ENCODE results near the gene CHST9.
"Not testable (repeated sequence)": the region's sequence is repeated elsewhere in the genome, so short reads cannot be mapped to it uniquely, and the experiment has no call there.

The CHST9 gene

DNA sequence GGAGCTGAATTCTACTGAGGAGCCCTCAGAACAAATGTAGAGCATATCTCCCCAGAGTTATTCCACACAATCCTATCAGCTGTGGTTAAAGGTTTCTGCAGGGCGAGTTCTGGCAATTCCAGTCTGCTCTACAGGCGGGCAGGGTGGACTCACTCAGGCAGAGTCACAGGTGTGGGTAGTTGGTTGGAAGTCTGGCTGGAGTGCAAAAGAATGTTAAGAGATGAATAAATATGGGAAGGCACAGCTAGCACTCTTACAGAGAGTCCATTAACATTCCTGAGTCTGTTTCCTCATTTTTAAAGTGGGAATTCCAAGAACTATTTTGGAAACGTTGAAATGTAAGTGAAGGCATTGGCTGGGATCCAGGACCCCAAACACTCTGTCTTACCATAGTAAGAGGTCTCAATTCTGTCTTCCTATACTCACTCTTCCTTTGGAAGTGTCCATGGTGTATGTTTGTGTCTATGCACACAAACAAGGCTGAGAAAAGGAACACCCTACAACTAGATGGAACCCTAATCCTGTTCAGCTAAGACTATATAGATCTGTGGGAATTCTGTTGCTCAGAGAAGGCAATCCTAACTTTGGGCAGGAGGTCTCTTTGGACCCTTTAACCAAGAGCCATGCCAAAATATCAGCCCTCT lies 256.3 kb downstream of the CHST9 start:
- no peak for DNase-seq (ENCODE audit: low read depth)

DNA sequence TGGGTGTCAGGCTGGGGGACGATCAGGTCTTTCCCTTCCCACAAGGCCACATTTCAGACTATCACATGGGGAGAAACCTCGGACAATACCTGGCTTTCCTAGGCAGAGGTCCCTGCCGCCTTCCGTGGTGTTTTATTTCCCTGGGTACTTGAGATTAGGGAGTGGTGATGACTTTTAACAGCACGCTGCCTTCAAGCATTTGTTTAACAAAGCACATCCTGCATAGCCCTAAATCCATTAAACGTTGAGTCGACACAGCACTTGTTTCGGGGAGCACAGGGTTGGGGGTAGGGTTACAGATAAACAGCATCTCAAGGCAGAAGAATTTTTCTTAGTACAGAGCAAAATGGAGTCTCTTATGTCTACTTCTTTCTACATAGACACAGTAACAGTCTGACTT lies 257.3 kb downstream of the CHST9 start:
- not testable (repeated sequence) for DNase-seq (ENCODE audit: low read depth)

DNA sequence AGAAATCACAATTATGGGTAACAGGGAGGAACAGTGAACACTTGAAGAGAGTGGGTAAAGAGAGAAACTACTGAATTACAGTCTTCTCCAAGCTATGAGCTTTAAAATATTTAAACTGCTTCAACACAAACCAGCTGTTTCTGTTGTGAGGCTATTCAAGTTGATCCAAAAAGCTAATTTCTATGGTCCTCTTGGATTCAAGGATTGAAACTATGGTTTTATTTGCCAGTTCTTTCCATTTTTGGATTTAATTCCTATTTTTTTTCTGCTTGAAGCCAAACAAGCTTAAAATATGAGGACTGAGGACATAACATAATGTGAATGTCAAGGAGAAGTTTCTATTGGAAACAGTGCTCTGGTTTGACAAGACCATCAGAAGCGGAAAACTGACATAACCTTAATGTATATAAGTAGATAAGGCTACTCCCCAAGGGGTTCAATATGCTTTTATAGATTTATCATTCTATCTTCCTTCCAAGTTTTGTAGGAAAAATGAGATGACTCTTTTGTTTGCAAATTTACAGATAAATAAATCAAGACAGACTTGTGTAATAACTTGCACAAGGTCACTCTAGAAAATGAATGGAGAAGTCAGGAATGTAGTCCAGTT lies 258.9 kb downstream of the CHST9 start:
- no peak for DNase-seq (ENCODE audit: low read depth)

DNA sequence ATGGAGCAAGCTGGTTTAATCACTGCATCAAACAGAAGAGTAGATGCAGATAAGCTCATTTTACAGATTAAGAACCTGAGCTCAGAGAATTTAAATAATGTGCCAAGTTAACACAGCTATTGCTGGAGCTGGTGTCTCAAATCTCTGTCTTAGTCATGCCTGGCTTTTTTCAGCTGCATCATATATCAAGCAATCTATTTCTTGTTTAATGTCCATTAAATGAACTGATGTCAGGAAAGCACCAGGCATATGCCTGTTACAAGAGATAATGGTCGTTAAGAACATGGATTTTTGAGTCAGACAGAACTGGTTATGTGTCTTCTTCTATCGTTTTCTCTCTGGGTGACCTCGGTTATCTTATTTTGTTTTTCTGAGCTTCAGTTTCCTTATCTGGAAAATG lies 259.8 kb downstream of the CHST9 start:
- no peak for DNase-seq (ENCODE audit: low read depth)

DNA sequence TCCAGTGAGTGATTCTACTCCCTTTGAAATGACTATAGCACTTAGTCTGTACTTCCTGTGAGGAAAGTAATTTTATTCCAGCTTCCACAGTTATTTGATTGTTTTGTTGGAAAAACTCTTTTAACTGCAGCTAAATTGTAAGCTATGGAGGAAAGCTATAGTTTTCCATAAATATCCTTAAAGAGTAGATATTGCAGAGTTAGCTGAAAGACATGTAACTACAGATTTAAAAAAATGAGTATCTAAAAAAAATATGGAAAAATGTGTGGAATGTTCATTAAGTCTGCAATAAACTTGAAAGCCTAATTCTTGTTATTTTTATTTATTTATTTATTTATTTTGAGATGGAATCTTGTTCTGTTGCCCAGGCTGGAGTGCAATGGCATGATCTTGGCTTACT lies 262.8 kb downstream of the CHST9 start:
- no peak for DNase-seq (ENCODE audit: low read depth)

DNA sequence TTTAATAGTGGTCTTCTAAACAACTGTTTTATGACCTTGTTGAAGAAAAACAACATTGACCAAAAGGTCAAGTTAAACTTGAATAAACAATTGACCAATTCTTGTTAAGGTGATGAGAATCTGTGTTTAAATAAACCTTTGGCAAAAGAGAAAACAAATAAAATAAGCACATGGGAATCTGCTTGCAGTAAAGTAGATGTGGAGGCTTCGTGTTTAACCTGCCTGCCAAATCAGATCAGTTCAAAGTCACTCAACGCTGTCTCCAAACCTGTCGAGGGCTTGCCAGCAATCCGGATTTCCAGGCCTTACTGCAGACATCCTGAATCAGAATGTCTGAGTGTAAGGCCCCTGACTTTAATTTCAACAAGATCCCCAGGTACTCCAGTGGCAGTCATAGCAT lies 264.5 kb downstream of the CHST9 start:
- DNase-seq (ENCODE audit: low read depth) = no peak

DNA sequence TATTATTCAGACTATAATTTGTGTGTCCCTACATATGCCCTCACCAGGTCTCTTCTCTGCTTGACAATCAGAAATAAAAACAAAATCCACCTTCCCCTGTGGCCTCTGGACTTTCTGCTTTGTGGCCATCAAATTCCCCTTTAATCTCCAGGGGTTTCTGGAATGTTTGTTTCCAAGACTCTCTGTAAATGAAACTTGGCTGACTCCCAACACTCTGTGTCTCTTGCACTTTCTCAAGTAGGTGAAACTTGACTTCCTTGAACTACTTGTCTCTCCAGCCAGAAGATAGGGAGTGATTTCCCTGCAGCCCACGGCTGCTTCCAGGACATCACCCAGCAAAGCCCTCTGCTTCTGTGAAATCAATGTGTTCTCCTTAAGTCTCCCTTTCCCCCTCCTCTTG lies 265.5 kb downstream of the CHST9 start:
- no peak for DNase-seq (ENCODE audit: low read depth)

DNA sequence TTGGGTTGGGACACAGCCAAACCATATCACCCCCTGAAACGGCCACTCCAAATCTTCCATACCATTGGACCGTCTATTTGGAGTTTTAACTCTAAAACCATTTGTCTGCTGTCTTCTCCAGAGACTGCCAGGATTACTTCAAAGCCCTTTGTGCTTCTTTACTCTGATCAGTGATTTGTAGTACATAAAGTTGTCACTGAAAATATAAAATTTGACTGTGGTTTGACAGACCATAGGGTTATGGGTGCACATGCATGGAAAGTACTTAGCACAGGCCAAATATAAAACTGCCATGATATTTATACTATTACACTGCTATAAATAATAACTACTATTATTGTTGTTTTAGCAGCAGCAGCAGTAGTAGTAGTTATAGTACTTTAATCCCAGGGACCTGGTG lies 265.9 kb downstream of the CHST9 start:
- no peak for DNase-seq (ENCODE audit: low read depth)

DNA sequence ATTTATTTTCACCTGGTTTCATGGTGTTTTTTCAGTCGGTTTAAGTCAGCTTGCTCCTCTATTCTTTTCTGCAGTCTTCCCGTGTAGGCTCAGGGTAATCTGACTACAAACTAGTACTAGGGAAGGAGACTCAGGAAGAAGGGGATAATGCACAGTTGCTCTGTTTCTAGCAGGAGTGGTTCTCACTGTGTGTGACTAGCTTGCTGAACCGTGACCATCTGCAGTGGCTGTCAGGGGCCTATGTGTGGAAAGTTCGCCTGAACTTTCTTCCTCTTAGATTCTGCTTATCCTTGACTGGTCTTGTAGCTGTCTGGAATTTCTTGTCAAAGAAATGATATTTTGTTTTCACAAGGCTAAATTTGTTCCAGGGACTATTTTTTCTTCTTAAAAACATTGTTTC lies 273.3 kb downstream of the CHST9 start:
- DNase-seq (ENCODE audit: low read depth) = no peak

DNA sequence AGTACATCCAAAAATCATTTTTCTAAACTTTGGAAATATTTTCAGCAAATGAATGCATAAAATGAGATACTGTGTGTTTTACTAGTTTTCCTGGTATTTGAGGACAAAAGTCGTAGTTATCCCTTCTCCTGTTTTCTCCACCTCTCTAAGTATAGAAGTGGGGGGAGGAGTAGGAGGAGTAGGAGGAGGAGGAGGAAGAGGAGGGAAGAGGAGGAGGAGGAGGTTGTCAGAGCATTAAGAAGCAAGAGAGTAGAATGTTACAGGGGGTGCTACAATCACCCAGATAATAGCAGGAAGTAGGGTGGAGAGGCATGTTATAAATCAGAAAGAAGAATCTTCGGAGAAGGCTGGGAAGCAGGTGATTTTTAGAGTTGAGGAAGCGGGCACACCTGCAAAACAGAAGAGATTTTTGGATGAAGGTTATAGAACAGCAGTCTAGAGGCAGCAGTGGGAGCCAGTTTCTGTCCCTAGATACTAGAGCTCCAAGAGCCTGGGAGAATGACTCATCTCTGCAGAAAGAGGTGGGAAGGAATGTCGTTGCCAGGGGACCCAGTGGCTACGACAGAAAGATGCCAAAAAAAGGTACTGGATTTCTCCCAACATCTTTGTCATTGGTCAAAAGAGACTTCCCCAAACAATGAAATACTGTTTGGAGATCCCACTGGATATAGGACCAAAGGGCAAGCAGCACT lies 275.4 kb downstream of the CHST9 start:
- DNase-seq (ENCODE audit: low read depth) = no peak

DNA sequence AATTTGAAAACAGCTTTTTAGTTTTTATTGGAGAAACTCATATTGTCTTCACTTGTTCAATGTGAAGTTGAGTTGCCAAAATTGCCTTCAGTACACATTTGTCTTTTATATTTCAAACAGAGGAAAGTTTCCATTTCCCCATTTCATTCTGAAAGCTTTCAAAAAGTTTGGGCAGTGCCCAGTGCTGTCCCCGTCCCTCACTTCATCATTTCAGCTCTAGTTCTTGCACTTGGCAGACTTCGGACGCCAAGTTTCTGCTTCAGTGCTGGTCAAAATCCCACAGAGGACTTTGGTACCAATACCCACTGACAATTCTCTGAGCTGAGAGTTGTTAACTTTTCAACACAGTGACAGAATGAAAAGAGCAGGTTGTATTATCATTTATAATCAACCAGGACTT lies 276.2 kb downstream of the CHST9 start:
- no peak for DNase-seq (ENCODE audit: low read depth)

DNA sequence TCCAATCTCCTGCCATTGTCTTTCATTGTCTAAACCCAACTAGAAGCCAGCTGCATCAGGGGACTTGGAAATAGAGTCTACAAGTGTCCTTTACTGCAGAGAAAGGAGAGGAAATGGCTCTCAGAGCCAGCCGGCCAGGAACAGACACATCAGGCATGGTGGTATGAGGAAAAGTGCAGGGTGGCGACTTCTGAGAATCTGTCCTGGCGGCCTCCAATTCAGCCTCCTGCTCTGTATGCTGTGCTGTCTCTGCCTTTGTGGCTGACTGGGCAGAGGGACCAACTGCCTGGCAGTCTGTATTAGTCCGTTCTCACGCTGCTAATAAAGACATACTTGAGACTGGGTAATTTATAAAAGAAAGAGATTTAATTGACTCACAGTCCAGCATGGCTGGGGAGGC lies 282.8 kb downstream of the CHST9 start:
- no peak for DNase-seq (ENCODE audit: low read depth)

DNA sequence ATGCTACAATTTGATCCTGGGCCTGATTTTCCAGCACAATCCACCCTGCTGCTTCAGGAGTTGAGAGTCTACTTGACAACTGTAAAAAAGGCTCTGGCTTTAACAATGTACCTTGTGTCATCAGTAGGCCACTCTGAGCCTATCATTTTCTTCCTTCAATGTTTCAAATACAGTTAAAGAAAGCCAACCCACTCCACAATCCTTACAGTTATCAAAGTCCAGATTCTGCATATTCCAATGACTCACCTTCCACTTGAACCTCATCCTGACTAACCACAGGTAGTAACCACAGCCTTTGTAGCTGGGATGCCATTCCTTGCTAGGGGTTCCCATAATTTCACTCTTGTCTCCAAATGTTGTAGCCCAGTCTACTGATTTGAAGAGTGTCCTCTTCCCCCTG lies 284.1 kb downstream of the CHST9 start:
- DNase-seq (ENCODE audit: low read depth) = no peak

DNA sequence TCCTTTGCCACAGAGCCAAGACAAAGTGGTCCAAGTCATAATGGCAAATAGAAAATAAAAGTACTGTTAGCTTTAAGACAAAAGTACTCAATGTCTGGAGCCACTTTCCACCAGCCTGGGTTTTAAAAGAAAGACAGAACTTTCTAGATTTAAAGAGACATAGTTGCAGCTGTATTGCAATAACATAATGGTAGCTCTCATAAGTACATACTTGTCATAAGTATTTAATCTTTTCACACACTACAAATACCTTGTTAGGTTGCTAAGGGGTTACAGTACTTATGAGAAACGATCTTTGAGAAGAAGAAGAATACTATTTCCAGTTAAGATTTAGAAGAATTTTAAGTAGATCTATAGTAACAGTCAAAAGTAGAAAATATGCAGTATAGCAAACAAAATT lies 290.7 kb downstream of the CHST9 start:
- no peak for DNase-seq (ENCODE audit: low read depth)

DNA sequence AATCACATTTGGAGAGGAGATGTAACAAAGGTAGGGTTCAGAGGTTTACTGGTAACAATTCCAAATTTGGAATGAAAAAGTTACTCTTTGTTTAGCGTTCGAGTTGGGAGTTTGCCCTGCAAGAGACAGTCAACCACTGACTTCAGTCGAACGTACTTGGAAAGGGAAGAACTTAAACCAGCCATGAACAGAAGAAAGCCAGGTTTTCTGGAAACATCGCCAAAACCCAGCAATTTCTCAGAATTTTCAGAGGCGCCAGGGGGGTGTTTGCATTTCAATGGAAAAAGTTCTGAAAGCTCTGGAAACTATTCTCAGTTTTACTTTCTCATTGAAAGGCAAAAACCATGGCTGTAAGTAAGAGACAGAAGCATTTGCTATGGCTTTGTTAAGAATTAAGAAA lies 291.1 kb downstream of the CHST9 start:
- no peak for DNase-seq (ENCODE audit: low read depth)

DNA sequence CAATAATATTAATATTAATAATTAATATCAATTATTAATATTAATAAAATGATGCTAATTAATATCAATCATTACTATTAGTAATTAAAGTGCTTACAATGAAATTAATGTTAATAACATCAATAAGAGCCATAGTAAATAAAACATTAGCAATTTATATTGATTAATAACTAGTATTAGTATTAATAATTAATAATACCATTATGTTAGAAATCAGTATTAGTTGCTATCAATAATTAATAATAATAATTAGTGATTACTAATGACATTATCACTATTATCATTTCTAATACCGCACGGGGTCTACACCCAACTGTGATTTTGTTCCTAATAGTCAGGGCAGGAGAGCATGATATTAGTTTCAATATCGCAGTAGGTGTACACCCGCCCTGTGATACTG lies 296.8 kb downstream of the CHST9 start:
- no peak for DNase-seq (ENCODE audit: low read depth)

DNA sequence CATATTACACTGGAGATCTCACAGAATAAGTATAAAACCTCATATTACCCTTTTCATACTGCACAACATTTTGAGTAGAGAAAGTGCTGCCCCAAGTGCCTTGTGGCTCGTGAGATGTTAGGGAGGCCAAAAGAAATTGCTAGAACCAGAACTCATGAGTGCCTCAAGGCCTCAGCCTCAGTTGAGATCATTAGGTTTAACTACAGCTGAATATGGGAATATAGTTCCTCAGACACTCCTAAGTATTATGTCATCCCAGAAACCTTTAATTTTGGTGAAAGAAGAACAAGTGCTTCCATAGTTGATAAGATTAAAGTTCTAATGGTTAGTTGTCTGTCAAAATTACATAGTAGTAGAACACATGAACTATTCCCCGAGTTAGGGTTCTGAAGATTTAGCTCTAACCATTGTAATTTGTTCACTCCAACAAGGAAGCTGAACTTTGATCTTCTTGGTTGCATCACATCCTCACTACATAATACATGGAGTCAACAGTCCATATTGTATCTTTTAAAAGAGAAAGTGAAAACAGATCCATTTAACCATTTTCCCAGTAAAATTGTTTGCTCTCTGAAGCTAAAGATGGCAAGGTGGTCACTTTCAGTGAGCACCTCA lies 310.0 kb downstream of the CHST9 start:
- no peak for DNase-seq (ENCODE audit: low read depth)

DNA sequence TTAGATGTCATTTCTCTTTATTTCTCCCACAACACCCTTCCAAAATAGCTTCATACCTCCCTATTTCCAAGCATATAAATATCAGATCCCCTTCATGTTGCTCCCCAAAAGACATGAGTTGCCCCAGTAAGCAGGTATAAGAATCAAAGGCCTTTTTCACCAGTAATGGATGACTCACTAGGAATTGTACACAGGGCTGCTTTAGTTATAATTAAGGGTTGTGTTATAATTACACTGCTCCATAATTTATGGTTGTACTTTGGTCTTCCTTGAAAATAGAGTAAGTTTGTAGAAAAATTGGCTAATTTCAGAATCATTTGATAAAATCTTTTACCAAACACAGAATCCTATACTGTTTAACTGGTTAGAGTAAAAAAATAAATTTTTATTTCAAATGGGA lies 310.8 kb downstream of the CHST9 start:
- no peak for DNase-seq (ENCODE audit: low read depth)

DNA sequence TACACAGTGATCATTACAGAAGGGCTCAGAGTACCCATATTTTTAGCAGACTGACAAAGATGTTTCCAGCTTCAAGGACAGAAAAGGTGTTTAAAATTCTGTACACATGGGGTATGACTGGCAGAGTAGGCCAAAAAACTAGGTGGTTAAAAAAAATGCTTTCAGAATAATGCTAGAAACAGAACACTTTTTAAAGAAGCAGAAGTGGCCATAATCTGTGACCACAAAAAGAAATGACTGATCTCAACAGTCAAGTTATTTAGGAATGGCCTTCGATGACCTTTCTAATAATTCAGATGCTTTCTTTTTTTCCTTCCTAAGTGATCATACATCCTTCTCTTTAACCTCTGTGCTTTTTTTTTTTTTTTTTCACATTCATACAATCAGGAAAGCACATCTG lies 315.5 kb downstream of the CHST9 start:
- no peak for DNase-seq (ENCODE audit: low read depth)

DNA sequence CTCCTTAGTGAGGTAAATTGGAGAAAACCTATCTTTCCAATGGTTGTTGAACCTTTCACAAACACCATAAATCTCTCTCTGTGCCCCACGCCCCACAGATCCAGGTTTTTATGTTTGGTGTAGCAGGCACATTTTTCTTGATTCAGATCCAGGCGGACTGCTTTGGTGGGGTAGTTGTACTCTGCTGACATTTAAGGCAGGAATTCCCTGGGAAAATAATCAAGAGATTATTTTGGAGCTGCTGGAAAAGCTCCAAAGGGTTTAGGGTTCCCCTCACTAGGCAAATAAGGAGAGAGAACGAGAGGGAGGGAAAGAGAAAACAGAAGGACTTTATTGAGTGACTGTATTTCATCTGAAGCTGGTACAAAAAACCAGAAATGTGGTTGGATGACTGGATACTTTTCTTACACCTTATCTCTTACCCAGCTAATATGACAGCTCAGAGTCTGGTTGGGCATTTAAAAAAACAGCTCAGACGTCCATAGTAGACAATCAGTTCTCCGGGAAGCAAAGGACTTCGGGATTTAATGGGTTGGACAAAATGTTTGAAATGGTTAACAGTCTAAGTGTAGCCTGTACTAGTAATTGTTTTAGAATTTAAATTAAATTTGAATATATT lies 316.0 kb downstream of the CHST9 start:
- no peak for DNase-seq (ENCODE audit: low read depth)

DNA sequence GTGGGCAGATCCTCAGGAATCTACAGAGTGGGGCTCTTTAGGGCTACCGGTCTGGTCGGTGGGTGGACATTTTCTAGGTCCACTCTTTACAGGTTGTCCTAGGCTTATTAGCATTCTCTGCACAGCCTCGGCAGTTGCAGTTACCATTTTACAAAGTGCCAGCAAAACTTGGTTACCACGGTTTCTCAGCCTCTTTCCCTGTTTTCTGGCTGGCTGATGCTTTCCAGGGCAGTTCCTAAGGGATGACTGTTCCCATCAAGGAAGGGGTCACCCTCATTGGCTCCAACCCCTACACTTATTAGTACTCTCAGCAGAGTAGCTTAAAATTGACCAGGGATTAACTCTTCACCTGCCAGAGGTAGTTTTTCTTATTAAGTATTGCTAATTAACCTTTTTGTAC lies 317.6 kb downstream of the CHST9 start:
- no peak for DNase-seq (ENCODE audit: low read depth)

DNA sequence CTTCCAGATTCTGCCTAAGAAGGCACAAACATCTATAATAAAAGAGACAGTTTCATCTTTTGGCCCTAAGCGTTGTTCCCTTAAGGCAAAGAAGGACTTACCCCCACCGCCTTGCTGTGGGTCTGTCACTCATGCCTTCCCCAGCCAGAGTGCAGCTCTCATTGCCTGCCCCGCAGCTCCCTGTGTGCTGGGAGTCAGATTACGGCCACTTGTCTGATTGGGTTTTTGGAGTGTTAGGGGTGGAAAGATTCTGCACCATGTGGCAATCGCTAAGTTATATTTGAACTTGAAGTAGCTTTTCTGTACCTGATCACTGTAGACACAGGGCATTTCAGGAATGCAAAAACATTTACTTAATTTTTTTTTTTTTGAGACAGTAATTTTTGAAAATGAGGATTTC lies 319.6 kb downstream of the CHST9 start, which contains the start of gene AQP4:
TSS of gene AQP4 (minus strand) at position 151 of the 400 bp plus-strand sequence. CDS start at position 133, 18 bp downstream.
- DNase-seq (ENCODE audit: low read depth) = no peak

DNA sequence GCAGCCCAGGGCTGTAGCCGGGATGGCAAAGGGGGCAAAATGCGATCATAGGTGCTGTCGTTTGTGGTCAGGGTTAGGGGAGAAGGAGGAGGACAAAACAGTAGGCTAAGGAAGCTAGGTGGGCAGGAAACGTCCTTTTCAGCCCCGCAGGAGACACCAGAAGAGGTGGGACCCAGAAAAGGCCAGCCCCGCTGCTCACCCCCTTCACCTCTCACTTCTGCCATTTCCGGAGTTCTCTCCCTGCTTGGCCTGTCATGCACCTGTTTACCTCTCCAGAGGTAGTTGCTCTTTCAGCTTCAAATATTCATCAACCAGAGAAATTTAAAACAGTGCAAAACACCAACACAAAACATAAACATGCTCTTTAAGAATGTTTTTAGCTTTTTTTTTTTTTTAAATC lies 320.4 kb downstream of the CHST9 start:
- DNase-seq (ENCODE audit: low read depth) = no peak
